Trophoblast cell (in vitro differentiated cells and primary cell): ENCODE data around the gene KCTD5.

Experiments
- DNase-seq, 2 donors: peaks; one replicate each; pipeline ENCODE4 v3.0.0-alpha.2; 2016
- H2AFZ ChIP-seq: 2 replicates; pipeline ENCODE4 v1.6.1; 2013; ENCODE audit warnings: low read length, moderate library complexity, mild to moderate bottlenecking; ENCODE audit not compliant: insufficient read depth, poor library complexity
- H2AK5ac ChIP-seq: 2 replicates; pipeline ENCODE4 v1.6.1; 2013; ENCODE audit warnings: mild to moderate bottlenecking, low read length
- H2BK120ac ChIP-seq: 2 replicates; pipeline ENCODE4 v1.6.1; 2013; ENCODE audit warnings: low read length, mild to moderate bottlenecking, moderate library complexity; ENCODE audit not compliant: insufficient read depth, poor library complexity
- H2BK12ac ChIP-seq: 2 replicates; pipeline ENCODE4 v1.6.1; 2013; ENCODE audit warnings: mild to moderate bottlenecking, low read length, moderate library complexity
- H2BK5ac ChIP-seq: 2 replicates; pipeline ENCODE4 v1.6.1; 2013; ENCODE audit warnings: low read length, low read depth, moderate library complexity, mild to moderate bottlenecking; ENCODE audit not compliant: poor library complexity
- H3K14ac ChIP-seq: 2 replicates; pipeline ENCODE4 v1.6.1; 2013; ENCODE audit warnings: mild to moderate bottlenecking, low read length
- H3K18ac ChIP-seq: 2 replicates; pipeline ENCODE4 v1.6.1; 2013; ENCODE audit warnings: mild to moderate bottlenecking, low read length
- H3K23ac ChIP-seq: 2 replicates; pipeline ENCODE4 v1.6.1; 2013; ENCODE audit warnings: low read length
- H3K27ac ChIP-seq: 2 replicates; pipeline ENCODE4 v1.5.1; 2013; ENCODE audit warnings: low read depth, mild to moderate bottlenecking, inconsistent platforms, low read length, moderate library complexity
- H3K27me3 ChIP-seq: 2 replicates; pipeline ENCODE4 v1.6.1; 2013; ENCODE audit warnings: inconsistent platforms, mild to moderate bottlenecking, low read length, moderate library complexity; ENCODE audit not compliant: insufficient read depth
- H3K36me3 ChIP-seq, 2 experiments: 1 replicate in 1 of 2; 2 replicates in 1 of 2; pipeline ENCODE4 v1.6.1; 2013; ENCODE audit warnings: low read length in 2 of 2, mild to moderate bottlenecking in 2 of 2, moderate library complexity in 1 of 2; ENCODE audit not compliant: insufficient read depth in 2 of 2, control insufficient read depth in 1 of 2
- H3K4ac ChIP-seq: 2 replicates; pipeline ENCODE4 v1.6.1; 2013; ENCODE audit warnings: low read depth, mild to moderate bottlenecking, low read length, moderate library complexity
- H3K4me1 ChIP-seq, 2 experiments: 1 replicate in 1 of 2; 2 replicates in 1 of 2; pipeline ENCODE4 v1.6.1; 2013; ENCODE audit warnings: low read length in 2 of 2, mild to moderate bottlenecking in 2 of 2, moderate library complexity in 1 of 2; ENCODE audit not compliant: insufficient read depth in 2 of 2, control insufficient read depth in 1 of 2
- H3K4me2 ChIP-seq: 2 replicates; pipeline ENCODE4 v1.6.1; 2013; ENCODE audit warnings: inconsistent platforms, mild to moderate bottlenecking, low read length, moderate library complexity
- H3K4me3 ChIP-seq: 2 replicates; pipeline ENCODE4 v1.5.1; 2013; ENCODE audit warnings: mild to moderate bottlenecking, low read depth, low read length, inconsistent platforms
- H3K79me1 ChIP-seq: one replicate; pipeline ENCODE4 v1.6.1; 2013; ENCODE audit warnings: low read length
- H3K79me2 ChIP-seq: 2 replicates; pipeline ENCODE4 v1.6.1; 2013; ENCODE audit warnings: low read length, mild to moderate bottlenecking; ENCODE audit not compliant: control insufficient read depth, insufficient read depth, poor library complexity
- H3K9ac ChIP-seq: 2 replicates; pipeline ENCODE4 v1.6.1; 2013; ENCODE audit warnings: mild to moderate bottlenecking, low read length
- H3K9me3 ChIP-seq: 2 replicates; pipeline ENCODE4 v1.6.1; 2013; ENCODE audit warnings: low read depth, mild to moderate bottlenecking, control low read depth, inconsistent platforms, low read length; ENCODE audit not compliant: insufficient read depth
- H4K12ac ChIP-seq: 2 replicates; pipeline ENCODE4 v1.6.1; 2013; ENCODE audit warnings: low read depth, mild to moderate bottlenecking, low read length, moderate library complexity
- H4K8ac ChIP-seq: 2 replicates; pipeline ENCODE4 v1.6.1; 2013; ENCODE audit warnings: low read depth, mild to moderate bottlenecking, low read length, moderate library complexity
- H4K91ac ChIP-seq: one replicate; pipeline ENCODE4 v1.6.1; 2013; ENCODE audit warnings: low read depth, mild to moderate bottlenecking, low read length, moderate library complexity
- whole genome bisulfite sequencing: extraction: QIAGEN DNeasy Blood & Tissue Kit; methylation state at CpG from one replicate; pipeline ENCODE4 v1.1.7; 2013; ENCODE audit warnings: missing lambda C conversion rate; ENCODE audit not compliant: insufficient read length, insufficient coverage; ENCODE audit errors: extremely low coverage; 5-methylcytosine and 5-hydroxymethylcytosine counted together

KCTD5 gene

GRCh38 chr16:2698965-2699750 is 16.8 kb downstream of the KCTD5 start:
- no peak overlapping the region for H3K27ac ChIP-seq
- H2AFZ ChIP-seq, result no peak overlapping the region
- H3K4me1 ChIP-seq, result no peaks in the 10 kb centered on the region
- H2AK5ac ChIP-seq, result no peak overlapping the region
- DNase-seq, result no peak
- no peak overlapping the region for H3K4me2 ChIP-seq
- no peak overlapping the region for H3K4me3 ChIP-seq
- H3K79me2 ChIP-seq, result no peaks in the 10 kb centered on the region
- H3K23ac ChIP-seq, result no peak overlapping the region
- H2BK12ac ChIP-seq, result no peak overlapping the region
- H3K14ac ChIP-seq, result no peak overlapping the region
- no peak overlapping the region for H4K8ac ChIP-seq
- peaks cover 70% of the 10 kb centered on the region in 2 experiments for H3K36me3 ChIP-seq
- H2BK5ac ChIP-seq, result no peak overlapping the region
- no peak overlapping the region for H4K12ac ChIP-seq
- H3K9ac ChIP-seq, result no peak overlapping the region
- no peak overlapping the region for H3K18ac ChIP-seq
- no peak overlapping the region for H3K4ac ChIP-seq
- H3K9me3 ChIP-seq, result no peaks in the 10 kb centered on the region
- H3K79me1 ChIP-seq, result no peaks in the 10 kb centered on the region
- H2BK120ac ChIP-seq, result no peak overlapping the region
- WGBS, result no CpG with 5 or more reads among the region's 32 CpGs
- no peaks in the 10 kb centered on the region for H3K27me3 ChIP-seq
- H4K91ac ChIP-seq, result no peak overlapping the region

GRCh38 chr16:2699791-2700600 is 17.7 kb downstream of the KCTD5 start:
- H3K4me2 ChIP-seq, result no peak overlapping the region
- no peak overlapping the region for H3K14ac ChIP-seq
- no peak overlapping the region for H2AK5ac ChIP-seq
- no peak overlapping the region for H3K23ac ChIP-seq
- no peaks in the 10 kb centered on the region for H3K27me3 ChIP-seq
- DNase-seq, result no peak
- H3K4ac ChIP-seq, result no peak overlapping the region
- H3K36me3 ChIP-seq, result peaks cover 78 to 79% of the 10 kb centered on the region in 2 experiments
- no peak overlapping the region for H3K27ac ChIP-seq
- no peak overlapping the region for H4K8ac ChIP-seq
- H3K9ac ChIP-seq, result no peak overlapping the region
- no peak overlapping the region for H3K18ac ChIP-seq
- no peak overlapping the region for H2AFZ ChIP-seq
- WGBS, result no CpG with 5 or more reads among the region's 28 CpGs
- no peaks in the 10 kb centered on the region for H3K79me2 ChIP-seq
- no peak overlapping the region for H2BK12ac ChIP-seq
- no peak overlapping the region for H2BK5ac ChIP-seq
- H3K79me1 ChIP-seq, result no peaks in the 10 kb centered on the region
- H4K12ac ChIP-seq, result no peak overlapping the region
- no peak overlapping the region for H2BK120ac ChIP-seq
- H3K9me3 ChIP-seq, result no peaks in the 10 kb centered on the region
- no peak overlapping the region for H4K91ac ChIP-seq
- no peak overlapping the region for H3K4me3 ChIP-seq
- no peaks in the 10 kb centered on the region for H3K4me1 ChIP-seq

- no peaks in the 10 kb centered on the region for H3K79me1 ChIP-seq
- no peaks in the 10 kb centered on the region for H3K9me3 ChIP-seq
- no peak overlapping the region for H4K91ac ChIP-seq
- peaks cover 86% of the 10 kb centered on the region in 2 experiments for H3K36me3 ChIP-seq
- no peak overlapping the region for H2BK120ac ChIP-seq
- no peak overlapping the region for H2BK12ac ChIP-seq
- H2AFZ ChIP-seq, result no peak overlapping the region
- no peak overlapping the region for H3K14ac ChIP-seq
- H3K4me3 ChIP-seq, result no peak overlapping the region
- H3K79me2 ChIP-seq, result no peaks in the 10 kb centered on the region
- no CpG with 5 or more reads among the region's 13 CpGs for WGBS
- no peak overlapping the region for H4K12ac ChIP-seq
- no peak overlapping the region for H3K27ac ChIP-seq
- no peak for DNase-seq
- H3K4me2 ChIP-seq, result no peak overlapping the region
- H3K27me3 ChIP-seq, result no peaks in the 10 kb centered on the region
- H3K9ac ChIP-seq, result no peak overlapping the region
- H4K8ac ChIP-seq, result no peak overlapping the region
- H3K4ac ChIP-seq, result no peak overlapping the region
- no peak overlapping the region for H2AK5ac ChIP-seq
- no peak overlapping the region for H3K23ac ChIP-seq
- H2BK5ac ChIP-seq, result no peak overlapping the region
- no peaks in the 10 kb centered on the region for H3K4me1 ChIP-seq
- no peak overlapping the region for H3K18ac ChIP-seq
These were observed 18.5 kb downstream of the KCTD5 start for GRCh38 chr16:2700786-2701185.

GRCh38 chr16:2701272-2701671 is 18.9 kb downstream of the KCTD5 start:
- Histone ChIP-seq H3K4ac (no peak overlapping the region), H2BK5ac (no peak overlapping the region), H4K91ac (no peak overlapping the region), H3K27ac (no peak overlapping the region), H3K36me3 (peaks cover 91% of the 10 kb centered on the region in 2 experiments), H3K4me2 (no peak overlapping the region), H3K79me1 (no peaks in the 10 kb centered on the region), H2BK120ac (no peak overlapping the region), H3K9me3 (no peaks in the 10 kb centered on the region), H2AFZ (no peak overlapping the region), H3K27me3 (no peaks in the 10 kb centered on the region), H2BK12ac (no peak overlapping the region), H3K18ac (no peak overlapping the region), H2AK5ac (no peak overlapping the region), H3K4me1 (no peaks in the 10 kb centered on the region), H3K14ac (no peak overlapping the region), H3K23ac (no peak overlapping the region), H4K8ac (no peak overlapping the region), H3K79me2 (no peaks in the 10 kb centered on the region), H3K4me3 (no peak overlapping the region), H4K12ac (no peak overlapping the region), H3K9ac (no peak overlapping the region)
- DNase-seq, result no peak
- WGBS, result no CpG with 5 or more reads among the region's 15 CpGs
